RCC 7860 (cell line): ENCODE data around the gene VPS37B.

Experiments
- DNase-seq: peaks from one replicate; pipeline ENCODE4 v3.0.0-alpha.2; 2015; ENCODE audit warnings: low spot score
- FAIRE-seq: peaks from 2 replicates; lab custom pipeline; 2012; peaks lifted over from hg19 to GRCh38; lab: Jason Lieb, UNC

Gene VPS37B

DNA sequence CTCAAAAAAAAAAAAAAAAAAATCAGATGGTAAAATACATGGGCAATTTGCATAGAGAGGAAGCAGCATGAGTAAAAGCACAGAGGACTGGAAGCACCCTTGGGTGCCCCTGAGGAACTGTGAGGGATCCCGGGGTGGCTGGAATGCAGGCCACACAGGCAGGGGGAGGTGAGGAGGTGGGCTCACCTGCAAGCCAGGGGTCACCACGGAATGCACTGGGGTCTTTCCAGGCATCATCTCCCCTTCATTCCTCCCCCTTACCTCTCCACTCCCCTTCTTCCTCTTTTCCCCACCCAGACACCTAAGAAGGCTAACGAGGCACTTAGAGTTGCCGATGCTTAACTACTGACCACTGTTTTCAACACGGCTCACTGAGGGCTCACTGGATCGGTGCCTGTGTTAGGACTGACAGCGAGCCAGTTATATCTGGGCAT, 75.1 kb downstream of the VPS37B start:
- DNase-seq (no peak), FAIRE-seq (no peak)

DNA sequence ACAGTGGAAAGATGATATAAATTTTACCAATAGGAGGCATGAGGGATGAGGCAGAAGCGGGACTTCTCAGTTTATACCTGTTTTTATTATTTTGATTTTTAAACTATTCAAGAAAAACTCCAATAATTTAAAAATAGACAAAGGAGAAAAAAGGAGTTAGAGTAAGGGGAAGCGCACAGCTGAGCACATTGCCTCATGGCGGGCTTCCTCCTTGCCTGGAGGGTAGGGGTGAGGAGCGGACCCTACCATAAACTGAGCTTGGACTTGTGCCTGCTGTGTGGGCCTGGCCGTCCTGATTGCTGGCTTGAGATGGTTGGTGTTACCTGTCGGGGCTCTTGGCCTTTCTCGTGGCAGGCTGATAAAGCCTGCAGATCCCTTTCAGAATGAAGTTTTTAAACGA, 75.8 kb downstream of the VPS37B start:
- no peak for FAIRE-seq
- DNase-seq, result no peak

DNA sequence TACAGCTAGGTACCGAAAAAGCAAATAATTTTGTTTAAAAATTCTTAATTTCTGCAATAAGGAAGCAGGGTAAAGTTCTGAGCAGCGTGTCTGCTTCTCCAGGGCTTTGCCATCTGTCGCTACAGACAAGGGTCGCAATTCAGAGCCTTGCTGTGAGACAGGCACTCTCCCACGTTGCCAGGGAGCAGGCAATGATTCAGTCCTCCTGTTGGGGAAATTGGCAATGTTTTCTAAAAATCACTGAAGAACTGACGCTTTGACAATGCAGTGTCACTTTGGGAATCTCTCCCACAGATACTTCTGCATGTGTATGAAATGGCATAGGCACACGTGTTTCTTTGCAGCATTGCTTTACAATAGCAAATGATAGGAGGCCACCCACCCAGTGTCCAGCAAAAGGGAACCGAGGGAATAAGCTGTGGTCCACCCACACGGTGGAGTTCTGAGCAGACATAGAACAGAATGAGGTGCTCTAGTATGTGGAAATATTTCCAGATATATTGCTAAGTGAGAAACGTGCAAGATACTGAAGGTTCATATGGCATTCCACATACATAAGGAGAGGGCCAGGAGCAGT, 76.6 kb downstream of the VPS37B start:
- no peak for DNase-seq

More for the DNA sequence above, 76.6 kb downstream of the VPS37B start:
- no peak for FAIRE-seq
